SK-N-SH (cell line): ENCODE data around the gene SDK1.

Experiments
- CHD2 ChIP-seq: fragments of 150-350 bp; IDR thresholded peaks from 2 replicates; pipeline ENCODE4 v1.6.1; 2018; ENCODE audit warnings: low read length; ENCODE audit not compliant: partially characterized antibody
- CTCF ChIP-seq: fragments of 200-600 bp; sonication (generic); IDR thresholded peaks from 2 replicates; pipeline ENCODE4 v1.6.1; 2017; ENCODE audit warnings: antibody characterized with exemption, mild to moderate bottlenecking, moderate library complexity
- EP300 ChIP-seq, 2 experiments: IDR thresholded peaks; 2 replicates each; pipeline versions ENCODE4 v1.4.0 to v1.6.1; 2012; ENCODE audit warnings: borderline replicate concordance in 1 of 2, low read depth in 1 of 2, low read length in 1 of 2
- EZH2phosphoT487 ChIP-seq: fragments of 200-600 bp; sonication (generic); IDR thresholded peaks from 2 replicates; pipeline ENCODE4 v1.6.1; 2017; ENCODE audit warnings: low read depth, mixed run types, mild to moderate bottlenecking, antibody characterized with exemption, moderate library complexity, borderline replicate concordance
- FOSL2 ChIP-seq: IDR thresholded peaks from 2 replicates; pipeline ENCODE4 v1.4.0; 2012; ENCODE audit warnings: low read depth, mild to moderate bottlenecking, moderate library complexity, borderline replicate concordance
- POLR2AphosphoS5 ChIP-seq: IDR thresholded peaks from 2 replicates; pipeline ENCODE4 v1.6.1; 2012; ENCODE audit warnings: low read depth, low read length
- RAD21 ChIP-seq: IDR thresholded peaks from 2 replicates; pipeline ENCODE4 v1.6.1; 2012; ENCODE audit warnings: mild to moderate bottlenecking, low read length
- RFX5 ChIP-seq: IDR thresholded peaks from 2 replicates; pipeline ENCODE4 v1.6.1; 2012; ENCODE audit warnings: mild to moderate bottlenecking, improper control_type of control experiment, low read length
- YY1 ChIP-seq: IDR thresholded peaks from 2 replicates; pipeline ENCODE4 v1.4.0; 2012; ENCODE audit warnings: low read depth, mild to moderate bottlenecking
- TF ChIP-seq, protein P1 (sequence below): fragments of 150-350 bp; IDR thresholded peaks from 2 replicates; pipeline ENCODE4 v1.6.1; 2017; ENCODE audit warnings: antibody characterized with exemption, low read length, low read depth, borderline replicate concordance

GRCh38 chr7:4168041-4168440 lies 867.0 kb downstream of the SDK1 start:
- TF ChIP-seq YY1 (no peak), EZH2phosphoT487 (no peak), CTCF (no peak), CHD2 (no peak), FOSL2 (no peak), RFX5 (no peak), RAD21 (no peak), EP300 (IDR thresholded peaks at IDR 0.05; ENCODE audit: borderline replicate concordance in 1 of 2, low read depth in 1 of 2, low read length in 1 of 2) (no peak), POLR2AphosphoS5 (no peak)
- TF ChIP-seq, protein P1, sequence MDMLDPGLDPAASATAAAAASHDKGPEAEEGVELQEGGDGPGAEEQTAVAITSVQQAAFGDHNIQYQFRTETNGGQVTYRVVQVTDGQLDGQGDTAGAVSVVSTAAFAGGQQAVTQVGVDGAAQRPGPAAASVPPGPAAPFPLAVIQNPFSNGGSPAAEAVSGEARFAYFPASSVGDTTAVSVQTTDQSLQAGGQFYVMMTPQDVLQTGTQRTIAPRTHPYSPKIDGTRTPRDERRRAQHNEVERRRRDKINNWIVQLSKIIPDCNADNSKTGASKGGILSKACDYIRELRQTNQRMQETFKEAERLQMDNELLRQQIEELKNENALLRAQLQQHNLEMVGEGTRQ: no peak
